H54 (cell line): ENCODE measurements around the gene THSD4.

ENCODE experiments used
- DNase-seq: peaks from one replicate; pipeline ENCODE4 v3.0.0; 2011; ENCODE audit warnings: low spot score, mixed read lengths; ENCODE audit not compliant: insufficient read length
- FAIRE-seq: peaks from 3 replicates; lab custom pipeline; 2011; peaks lifted over from hg19 to GRCh38; lab: Jason Lieb, UNC
- POLR2A ChIP-seq: IDR thresholded peaks from 2 replicates; pipeline ENCODE4 v1.6.1; 2011; ENCODE audit warnings: low read depth, mild to moderate bottlenecking, low read length

THSD4 gene

DNA sequence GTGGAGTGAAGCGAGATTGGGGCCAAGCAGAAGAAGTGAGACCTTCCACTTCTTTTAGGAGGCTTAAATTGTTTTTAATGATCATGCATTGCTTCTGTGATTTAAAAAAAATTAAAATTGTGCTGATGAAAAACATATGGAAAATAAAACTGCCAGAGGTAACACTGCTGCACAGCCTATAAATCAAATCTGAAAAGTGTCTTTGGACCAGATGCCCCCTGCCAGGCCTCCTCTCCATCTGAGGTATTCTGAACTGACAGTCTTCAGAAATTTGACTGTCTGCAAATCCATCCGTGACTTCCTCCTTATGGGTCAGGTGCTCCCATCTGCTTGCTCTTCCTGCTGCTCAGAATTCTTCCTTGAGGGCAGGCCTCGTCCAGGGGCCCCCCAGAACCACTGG lies 586.5 kb downstream of the THSD4 start:
- FAIRE-seq (no peak), DNase-seq (no peak)
- TF ChIP-seq POLR2A, result no peak

GRCh38 chr15:71702496-71702895 lies 587.2 kb downstream of the THSD4 start:
- no peak for FAIRE-seq
- TF ChIP-seq POLR2A, result no peak
- DNase-seq, result no peak

- TF ChIP-seq POLR2A, result no peak
- no peak for FAIRE-seq
- DNase-seq, result no peak
Observed at GRCh38 chr15:71705151-71705550, 589.9 kb downstream of the THSD4 start.

DNA sequence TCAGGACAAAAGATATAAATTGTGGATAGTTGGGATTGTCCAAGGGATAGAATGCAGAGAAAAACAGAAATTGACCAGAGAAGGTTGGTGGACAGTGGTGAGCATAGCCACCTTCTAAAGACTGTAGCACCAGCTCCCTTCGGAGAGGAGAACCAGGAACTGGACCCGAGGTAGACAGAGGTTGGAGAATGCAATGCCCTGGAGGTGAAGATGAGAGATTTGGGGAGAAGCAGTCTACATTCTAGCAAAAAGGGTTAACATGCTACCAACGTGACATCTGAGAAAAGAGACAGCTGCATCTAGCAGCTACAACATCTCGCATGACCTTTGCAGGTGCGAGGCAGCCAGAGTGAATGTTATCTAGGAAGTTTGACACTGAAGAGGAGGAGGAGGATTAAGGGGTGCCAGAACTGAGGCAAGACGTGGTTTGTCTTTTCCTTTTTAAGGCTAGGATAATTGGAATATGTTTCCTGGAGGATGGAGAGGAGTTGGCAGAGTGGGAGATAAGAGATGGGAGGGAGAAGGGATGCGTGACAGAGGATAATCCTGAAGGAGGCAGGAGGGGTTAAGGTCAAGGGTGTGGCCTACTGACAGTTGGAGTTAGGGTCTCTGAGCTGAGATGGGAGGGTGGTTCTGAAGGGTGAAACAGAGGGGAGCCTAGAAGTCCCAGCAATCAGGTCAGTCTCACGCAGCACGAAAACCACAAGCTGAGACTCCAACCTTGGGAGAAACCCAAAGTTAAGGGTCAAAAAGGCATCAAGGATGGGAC lies 591.4 kb downstream of the THSD4 start:
- no peak for TF ChIP-seq POLR2A
- no peak for FAIRE-seq
- no peak for DNase-seq

GRCh38 chr15:71707230-71708050 lies 592.2 kb downstream of the THSD4 start:
- no peak for FAIRE-seq
- DNase-seq, result no peak
- no peak for TF ChIP-seq POLR2A

- DNase-seq (no peak), FAIRE-seq (no peak)
- TF ChIP-seq POLR2A, result no peak
Observed at GRCh38 chr15:71708051-71708429, 592.8 kb downstream of the THSD4 start.

GRCh38 chr15:71708741-71709140 lies 593.5 kb downstream of the THSD4 start:
- FAIRE-seq (no peak), DNase-seq (no peak)
- TF ChIP-seq POLR2A, result no peak

GRCh38 chr15:71709808-71710418 lies 594.6 kb downstream of the THSD4 start:
- FAIRE-seq (no peak), DNase-seq (no peak)
- no peak for TF ChIP-seq POLR2A

GRCh38 chr15:71712182-71712581 lies 596.9 kb downstream of the THSD4 start:
- FAIRE-seq, result no peak
- TF ChIP-seq POLR2A, result no peak
- no peak for DNase-seq

DNA sequence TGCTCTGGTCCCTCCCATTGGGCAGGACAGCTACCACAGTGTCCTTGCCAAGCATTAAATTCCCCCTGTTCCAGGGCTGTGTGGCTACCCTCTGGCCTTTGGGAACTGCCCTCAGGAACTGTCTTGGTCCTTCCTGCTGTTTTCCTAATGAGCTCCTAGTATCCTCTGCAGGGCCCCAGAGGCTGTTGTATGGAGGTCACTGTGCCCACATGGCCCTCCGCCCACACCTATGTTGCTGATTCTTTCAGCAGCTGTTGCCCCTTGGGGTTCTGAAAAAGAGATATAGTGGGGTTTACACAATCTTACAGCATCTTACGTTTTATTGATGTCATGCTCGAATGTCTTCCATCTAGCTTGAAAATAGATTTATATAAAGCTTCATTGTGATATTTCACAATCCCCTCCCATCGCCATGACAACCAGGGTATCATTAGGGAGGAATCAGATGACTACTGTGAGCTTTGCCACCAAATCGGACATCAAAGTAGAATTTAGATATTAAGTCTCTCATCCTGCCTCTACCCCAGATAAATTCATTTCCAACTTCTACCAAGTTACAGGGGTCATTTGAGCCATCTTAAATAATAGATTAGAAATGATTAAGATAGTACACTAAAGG lies 598.0 kb downstream of the THSD4 start:
- TF ChIP-seq POLR2A, result no peak
- no peak for FAIRE-seq

GRCh38 chr15:71715914-71716313 lies 600.6 kb downstream of the THSD4 start:
- no peak for TF ChIP-seq POLR2A
- FAIRE-seq (no peak), DNase-seq (no peak)

More for the DNA sequence above, 598.0 kb downstream of the THSD4 start:
- DNase-seq, result no peak

DNA sequence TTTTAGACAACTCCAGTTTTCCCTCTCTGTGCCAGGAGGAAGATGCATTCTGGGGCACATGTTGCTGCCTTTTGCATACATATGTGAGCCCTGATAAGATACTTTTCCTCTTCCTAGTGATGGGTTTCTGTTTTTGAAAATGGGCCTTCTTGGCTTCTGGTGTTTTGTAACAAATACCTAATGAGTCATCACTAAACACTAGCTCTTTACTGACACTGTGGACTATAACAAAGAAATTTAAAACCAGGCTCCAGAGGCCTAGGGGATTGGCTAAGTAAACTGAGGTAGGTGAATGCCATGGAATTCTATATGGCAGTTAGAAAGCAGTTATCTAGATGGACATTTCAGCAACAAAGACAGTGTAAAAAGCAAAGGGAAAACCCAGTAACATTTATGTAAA lies 601.7 kb downstream of the THSD4 start:
- TF ChIP-seq POLR2A, result no peak
- FAIRE-seq, result no peak

GRCh38 chr15:71718116-71718910 lies 603.0 kb downstream of the THSD4 start:
- TF ChIP-seq POLR2A, result no peak
- FAIRE-seq (no peak), DNase-seq (no peak)

More for the DNA sequence above, 601.7 kb downstream of the THSD4 start:
- DNase-seq, result no peak
